SK-N-SH (cell line): ENCODE results near the gene ALPL. TPM values are rescaled to one million over a fixed set of nuclear protein-coding genes. Genes with fewer than 3 reads are reported as not detected.

Source experiments
- CTCF ChIA-PET: fragments of 300-600, 350-600 bp; formaldehyde crosslinking; extraction: SDS; loops from one replicate; lab custom pipeline; 2021; lab: Yijun Ruan, JAX
- POLR2A ChIA-PET: fragments of 350-600 bp; sonication (Branson Sonifier 250); formaldehyde crosslinking; extraction: SDS; loops from one replicate; lab custom pipeline; 2020; ENCODE audit warnings: antibody characterized with exemption, inconsistent platforms; lab: Yijun Ruan, JAX
- DNase-seq: peaks from one replicate; pipeline ENCODE4 v3.0.0; 2012
- H2AFZ ChIP-seq: fragments of 200-600 bp; sonication (generic); 2 replicates; pipeline ENCODE4 v1.8.1; 2016; ENCODE audit warnings: antibody characterized with exemption, mild to moderate bottlenecking, low read depth
- H3F3A ChIP-seq: fragments of 200-600 bp; sonication (generic); replicated peaks from 2 replicates; pipeline ENCODE3; 2016; ENCODE audit warnings: antibody characterized with exemption, mild to moderate bottlenecking; ENCODE audit not compliant: insufficient read depth
- H3K27ac ChIP-seq, 2 experiments: fragments of 200-500 bp in 1 of 2; fragments of 200-600 bp in 1 of 2; sonication (Bioruptor generic) in 1 of 2; sonication (generic), shearing (Covaris generic) in 1 of 2; 2 replicates each; pipeline versions ENCODE4 v1.5.1 to v1.6.1; 2014 to 2016; ENCODE audit warnings: low read depth in 2 of 2, inconsistent platforms in 1 of 2, low read length in 1 of 2, mild to moderate bottlenecking in 1 of 2, mixed read lengths in 1 of 2
- H3K27me3 ChIP-seq: fragments of 200-600 bp; sonication (generic), shearing (Covaris generic); 2 replicates; pipeline ENCODE4 v1.6.1; 2016; ENCODE audit warnings: mixed run types; ENCODE audit not compliant: insufficient read depth
- H3K36me3 ChIP-seq, 2 experiments: fragments of 200-500 bp in 1 of 2; fragments of 200-600 bp in 1 of 2; sonication (Bioruptor generic) in 1 of 2; sonication (generic) in 1 of 2; replicated peaks in 1 of 2; 2 replicates each; pipeline versions ENCODE3 to v1.5.1; 2014 to 2016; ENCODE audit warnings: low read length in 1 of 2, mild to moderate bottlenecking in 1 of 2; ENCODE audit not compliant: insufficient read depth in 2 of 2, control insufficient read depth in 1 of 2
- H3K4me1 ChIP-seq, 2 experiments: fragments of 200-500 bp in 1 of 2; fragments of 200-600 bp in 1 of 2; sonication (Bioruptor generic) in 1 of 2; sonication (generic), shearing (Covaris generic) in 1 of 2; 2 replicates each; pipeline versions ENCODE4 v1.5.1 to v1.6.1; 2014 to 2016; ENCODE audit warnings: low read depth in 1 of 2, low read length in 1 of 2, mixed run types in 1 of 2; ENCODE audit not compliant: insufficient read depth in 2 of 2, control insufficient read depth in 1 of 2
- H3K4me2 ChIP-seq: fragments of 200-600 bp; sonication (generic), shearing (Covaris generic); 2 replicates; pipeline ENCODE4 v1.6.1; 2017; ENCODE audit warnings: mixed run types
- H3K4me3 ChIP-seq, 2 experiments: fragments of 200-500 bp in 1 of 2; fragments of 200-600 bp in 1 of 2; sonication (Bioruptor generic) in 1 of 2; sonication (generic), shearing (Covaris generic) in 1 of 2; 2 replicates each; pipeline versions ENCODE4 v1.5.1 to v1.8.1; 2014 to 2016; ENCODE audit warnings: low read depth in 2 of 2, inconsistent platforms in 1 of 2, low read length in 1 of 2, mild to moderate bottlenecking in 1 of 2, mixed read lengths in 1 of 2, moderate library complexity in 1 of 2
- H3K79me2 ChIP-seq: fragments of 200-600 bp; sonication (generic); 2 replicates; pipeline ENCODE4 v1.8.1; 2017; ENCODE audit warnings: mild to moderate bottlenecking; ENCODE audit not compliant: insufficient read depth
- H3K9ac ChIP-seq: fragments of 200-600 bp; sonication (generic); 2 replicates; pipeline ENCODE4 v1.6.1; 2017; ENCODE audit warnings: mixed run types
- H3K9me2 ChIP-seq: fragments of 200-600 bp; sonication (generic); 2 replicates; pipeline ENCODE4 v1.6.1; 2017; ENCODE audit warnings: mixed run types
- H3K9me3 ChIP-seq: fragments of 200-600 bp; sonication (generic); 2 replicates; pipeline ENCODE4 v1.6.1; 2017; ENCODE audit warnings: mixed run types, mild to moderate bottlenecking, moderate library complexity
- H4K20me1 ChIP-seq: fragments of 200-600 bp; sonication (generic); 2 replicates; pipeline ENCODE4 v1.6.1; 2017; ENCODE audit warnings: mild to moderate bottlenecking, mixed run types; ENCODE audit not compliant: insufficient read depth
- CHD2 ChIP-seq: fragments of 150-350 bp; IDR thresholded peaks from 2 replicates; pipeline ENCODE4 v1.6.1; 2018; ENCODE audit warnings: low read length; ENCODE audit not compliant: partially characterized antibody
- EZH2phosphoT487 ChIP-seq: fragments of 200-600 bp; sonication (generic); IDR thresholded peaks from 2 replicates; pipeline ENCODE4 v1.6.1; 2017; ENCODE audit warnings: low read depth, mixed run types, mild to moderate bottlenecking, antibody characterized with exemption, moderate library complexity, borderline replicate concordance
- FOXM1 ChIP-seq: IDR thresholded peaks from 2 replicates; pipeline ENCODE4 v1.4.0; 2012; ENCODE audit warnings: low read depth, mild to moderate bottlenecking
- GABPA ChIP-seq: IDR thresholded peaks from 2 replicates; pipeline ENCODE4 v1.4.0; 2012; ENCODE audit warnings: low read depth, mild to moderate bottlenecking
- GATA2 ChIP-seq: sonication (generic); formaldehyde crosslinking; IDR thresholded peaks from 2 replicates; pipeline ENCODE4 v1.5.0; 2020; ENCODE audit warnings: mild to moderate bottlenecking, missing genetic modification reagents
- IRF3 ChIP-seq: fragments of 150-350 bp; IDR thresholded peaks from 2 replicates; pipeline ENCODE4 v1.6.1; 2016; ENCODE audit warnings: mild to moderate bottlenecking, low read depth, low read length
- JUND ChIP-seq: IDR thresholded peaks from 2 replicates; pipeline ENCODE4 v1.4.0; 2012
- MAX ChIP-seq: IDR thresholded peaks from 2 replicates; pipeline ENCODE4 v1.4.0; 2012; ENCODE audit warnings: low read depth
- NFIC ChIP-seq: IDR thresholded peaks from 2 replicates; pipeline ENCODE4 v1.4.0; 2012; ENCODE audit warnings: borderline replicate concordance
- PBX3 ChIP-seq: IDR thresholded peaks from 2 replicates; pipeline ENCODE4; 2012
- RFX5 ChIP-seq: IDR thresholded peaks from 2 replicates; pipeline ENCODE4 v1.6.1; 2012; ENCODE audit warnings: mild to moderate bottlenecking, improper control_type of control experiment, low read length
- RXRA ChIP-seq: IDR thresholded peaks from 2 replicates; pipeline ENCODE4 v1.4.0; 2012; ENCODE audit warnings: low read depth, mild to moderate bottlenecking, borderline replicate concordance
- SIN3A ChIP-seq: IDR thresholded peaks from 2 replicates; pipeline ENCODE4 v1.6.1; 2012; ENCODE audit warnings: low read depth, mild to moderate bottlenecking, low read length, moderate library complexity, borderline replicate concordance
- SMC3 ChIP-seq: IDR thresholded peaks from 2 replicates; pipeline ENCODE4 v1.6.1; 2012; ENCODE audit warnings: low read depth, low read length, improper control_type of control experiment
- TEAD4 ChIP-seq: IDR thresholded peaks from 2 replicates; pipeline ENCODE4 v1.4.0; 2012; ENCODE audit warnings: mild to moderate bottlenecking, borderline replicate concordance; ENCODE audit not compliant: insufficient read depth
- ZBTB33 ChIP-seq: IDR thresholded peaks from 2 replicates; pipeline ENCODE4 v1.4.0; 2012; ENCODE audit warnings: low read depth, borderline replicate concordance
- WGBS: methylation state at CpG from one replicate; pipeline ENCODE4 v1.1.6; 2017; ENCODE audit warnings: low lambda C conversion rate; 5-methylcytosine and 5-hydroxymethylcytosine counted together
- polyA plus RNA-seq, 3 experiments: library from polyadenylated mRNA; depleted of rRNA; stranded (reverse); fragments of >200 nt; gene quantifications; 2 replicates each; pipeline ENCODE4 v1.2.3, GENCODE V29; 2012

ALPL gene
- polyA plus RNA-seq, 1 of the 3 experiments (the other 2 are of a cell fraction) = 0.69 TPM

- H3K4me3 ChIP-seq = no peak overlapping the region
Observed at GRCh38 chr1:21598417-21598816, 89.2 kb downstream of the ALPL start.

More at GRCh38 chr1:21598417-21598816, 89.2 kb downstream of the ALPL start:
- no peak for DNase-seq
- H3K4me2 ChIP-seq = no peak overlapping the region
- ChIA-PET POLR2A (no interaction called here), CTCF (interaction anchor here (7.0 kb wide), 1 partner anchor 225 kb away, joined by 52 read pairs; no protein-coding TSS in a partner anchor)
- no peaks in the 10 kb centered on the region for H4K20me1 ChIP-seq
- H3K4me1 ChIP-seq = peaks cover 0 to 4% of the 10 kb centered on the region in 2 experiments; a peak in 1 of 4 replicates
- H3K27ac ChIP-seq = no peak overlapping the region
- H3K27me3 ChIP-seq = no peaks in the 10 kb centered on the region
- H3F3A ChIP-seq = no peaks in the 10 kb centered on the region
- H3K9ac ChIP-seq = no peak overlapping the region
- WGBS = 60% methylated on average over 2 of the region's 7 CpGs
- H3K9me2 ChIP-seq = no peaks in the 10 kb centered on the region
- no peaks in the 10 kb centered on the region for H3K9me3 ChIP-seq
- H3K79me2 ChIP-seq = no peaks in the 10 kb centered on the region
- TF ChIP-seq FOXM1 (no peak), CHD2 (no peak), MAX (no peak), NFIC (no peak), RXRA (no peak), IRF3 (no peak), PBX3 (no peak), JUND (no peak), SMC3 (no peak), EZH2phosphoT487 (no peak), GABPA (no peak), SIN3A (no peak), RFX5 (no peak), GATA2 (CRISPR knock-in tag) (no peak), TEAD4 (no peak), ZBTB33 (no peak)
- H2AFZ ChIP-seq = no peak overlapping the region
- no peaks in the 10 kb centered on the region for H3K36me3 ChIP-seq
